GM10266 (cell line): Measurements from ENCODE around the gene L1TD1.
"Not testable (repeated sequence)": the region's sequence is repeated elsewhere in the genome, so short reads cannot be mapped to it uniquely, and the experiment has no call there.

Experiments
- DNase-seq: peaks from one replicate; pipeline ENCODE4 v3.0.0; 2012; ENCODE audit errors: extremely low spot score
- CTCF ChIP-seq: IDR thresholded peaks from 2 replicates; pipeline ENCODE4 v1.5.1; 2012; ENCODE audit warnings: mild to moderate bottlenecking, low read depth; ENCODE audit not compliant: control insufficient read depth, insufficient read depth; ENCODE audit errors: missing control alignments

L1TD1 gene

GRCh38 chr1:62237950-62238374 is 43.3 kb downstream of the L1TD1 start:
- TF ChIP-seq CTCF = no peak
- no peak for DNase-seq

- no peak for DNase-seq
- TF ChIP-seq CTCF = no peak
These were observed 43.9 kb downstream of the L1TD1 start for GRCh38 chr1:62238507-62238906.

- not testable (repeated sequence) for DNase-seq
These were observed 45.2 kb downstream of the L1TD1 start for GRCh38 chr1:62239652-62240403.

GRCh38 chr1:62240651-62241370 is 46.2 kb downstream of the L1TD1 start:
- DNase-seq = no peak

GRCh38 chr1:62241371-62242131 is 46.9 kb downstream of the L1TD1 start:
- DNase-seq = no peak

More at GRCh38 chr1:62240651-62241370, 46.2 kb downstream of the L1TD1 start:
- TF ChIP-seq CTCF = no peak

GRCh38 chr1:62244380-62244779 is 49.7 kb downstream of the L1TD1 start:
- not testable (repeated sequence) for DNase-seq

More at GRCh38 chr1:62241371-62242131, 46.9 kb downstream of the L1TD1 start:
- TF ChIP-seq CTCF = no peak

- DNase-seq = no peak
- no peak for TF ChIP-seq CTCF
These were observed 50.6 kb downstream of the L1TD1 start for GRCh38 chr1:62245201-62245600.
